ENCODE results near the gene RASSF4.

GRCh38 chr10:44914891-44915290, 44.7 kb upstream of the RASSF4 start:
- TF ChIP-seq CTCF (IDR thresholded peaks at IDR 0.05; ENCODE audit: insufficient read depth, low read depth, low read length) (no peak), EZH2 (IDR thresholded peaks at IDR 0.05; ENCODE audit: insufficient read depth, low read length) (no peak)

Measured in astrocyte (in vitro differentiated cells and primary cell).